HG03378 (cell line): ENCODE results near the gene MOCS3.

Experiments
- ATAC-seq: cut with Tn5 transposase; IDR thresholded peaks from one replicate; pipeline ENCODE4 v1.9.1; 2021; ENCODE audit warnings: mild to moderate bottlenecking, moderate library complexity; ENCODE audit not compliant: unreplicated experiment

Gene MOCS3

DNA sequence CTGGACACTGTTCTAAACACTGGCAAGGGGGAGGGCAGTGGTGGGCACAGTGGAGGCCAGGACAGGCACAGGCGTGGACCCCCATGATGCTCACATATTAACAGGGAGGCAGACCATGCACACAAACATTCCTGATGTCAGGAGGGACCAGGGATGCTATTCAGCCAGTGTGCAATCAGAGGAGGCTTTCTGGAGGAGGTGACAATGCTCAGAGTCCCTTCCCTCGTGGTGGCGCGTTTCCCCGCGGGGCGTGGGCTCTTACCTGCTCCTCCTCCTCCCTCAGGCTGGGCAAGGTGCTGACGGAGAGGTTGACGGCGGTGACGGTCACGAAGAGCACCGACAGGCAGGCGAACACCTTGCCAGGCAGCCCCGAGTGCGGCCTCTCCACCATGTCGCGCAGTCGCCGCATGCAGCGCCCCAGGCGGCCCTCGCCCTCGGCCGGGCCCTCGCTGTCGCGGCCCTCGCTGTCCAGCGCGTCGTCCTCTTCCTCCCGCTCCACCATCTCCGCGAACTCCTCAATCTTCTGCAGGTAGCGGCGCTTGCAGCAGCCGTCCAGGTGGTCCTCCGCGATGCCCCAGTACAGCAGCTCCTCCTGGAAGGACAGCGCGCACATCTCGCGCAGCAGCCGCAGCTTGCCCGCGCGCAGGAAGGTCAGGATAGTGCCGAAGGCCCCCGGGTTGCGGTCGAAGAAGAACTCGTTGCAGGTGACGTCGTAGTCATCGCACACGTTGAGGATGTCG is 50.9 kb downstream of the MOCS3 start:
- no peak for ATAC-seq

DNA sequence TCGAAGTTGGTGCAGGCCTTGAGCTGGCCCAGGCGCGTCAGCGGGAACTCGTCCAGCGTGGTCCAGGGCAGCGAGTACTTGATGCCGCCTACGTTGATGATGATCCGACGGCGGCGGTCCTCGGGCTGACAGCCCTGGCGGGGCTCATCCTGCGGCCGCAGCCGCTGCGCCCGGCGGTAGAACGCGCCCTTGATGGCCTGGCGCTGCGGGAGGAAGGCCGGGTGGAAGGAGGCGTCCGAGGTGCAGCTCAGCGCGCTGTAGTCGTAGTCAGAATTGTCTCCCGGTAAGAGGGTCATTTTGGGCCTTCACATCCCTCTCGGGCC is 51.4 kb downstream of the MOCS3 start:
- no peak for ATAC-seq

DNA sequence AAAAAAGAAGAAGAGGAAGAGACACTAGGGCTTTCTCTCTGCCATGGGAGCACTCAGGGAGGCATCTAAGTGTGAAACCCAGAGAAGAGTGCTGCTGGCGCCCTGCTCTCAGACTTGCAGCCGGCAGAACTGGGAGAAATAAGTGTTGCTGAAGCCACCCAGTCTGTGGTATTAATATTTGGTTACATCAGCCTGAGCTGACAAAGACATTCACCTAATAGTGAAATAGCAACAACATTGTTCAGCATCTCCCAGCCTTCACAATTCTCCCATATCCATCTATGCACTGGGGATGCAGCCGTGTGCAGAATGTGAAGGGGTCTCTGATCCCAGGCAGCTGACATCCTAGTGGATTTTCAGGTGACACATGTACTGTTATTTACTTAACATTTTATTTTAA is 52.3 kb downstream of the MOCS3 start:
- ATAC-seq, result no peak

DNA sequence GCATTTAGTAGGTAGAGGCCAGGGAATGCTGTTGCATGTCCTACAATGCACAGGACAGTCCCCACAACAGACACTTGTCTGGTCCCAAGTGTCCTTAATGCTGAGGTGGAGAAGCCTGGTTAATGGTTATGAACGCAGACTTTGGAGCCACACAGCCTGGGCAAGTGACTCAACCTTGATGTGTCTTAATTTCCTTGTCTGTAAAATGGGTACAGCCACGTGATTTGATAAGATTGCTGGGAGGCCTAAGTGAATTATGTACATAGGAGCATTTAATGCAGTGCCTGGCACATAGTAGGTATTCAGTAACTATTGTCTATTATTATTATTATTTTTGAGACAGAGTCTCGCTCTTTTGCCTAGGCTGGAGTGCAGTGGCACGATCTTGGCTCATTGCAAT is 52.9 kb downstream of the MOCS3 start:
- no peak for ATAC-seq

DNA sequence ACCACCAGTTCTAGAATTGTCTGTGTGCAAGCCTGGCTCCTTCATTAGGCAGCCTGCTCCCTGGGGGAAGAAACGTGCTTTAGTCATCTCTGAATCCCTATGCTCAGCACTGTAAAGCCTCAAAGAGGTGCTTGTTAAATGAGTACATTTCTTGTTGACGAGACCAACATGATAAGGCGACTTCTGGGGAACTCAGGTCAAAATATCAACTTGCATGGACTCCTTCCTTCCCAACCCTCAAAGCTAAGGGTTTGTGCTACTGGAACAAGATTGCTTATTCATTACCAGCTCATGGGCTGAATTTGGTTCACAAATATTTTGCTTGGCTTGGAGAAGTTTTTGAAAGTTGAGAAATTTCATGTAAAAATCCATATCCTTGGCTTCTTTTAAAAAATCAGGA is 53.7 kb downstream of the MOCS3 start:
- ATAC-seq, result no peak
